ENCODE results near the gene WDCP. TPM values are rescaled to one million over a fixed set of nuclear protein-coding genes. Genes with fewer than 3 reads are reported as not detected.

WDCP gene
- total and polyA plus RNA-seq, 10 of the 15 experiments (the other 5 are each of a cell fraction or from before 2014, with no cell fraction given): 5.5 to 21.3 (median 13.2) TPM

GRCh38 chr2:24026233-24026632 lies 21.0 kb downstream of the WDCP start (continued):
- TF ChIP-seq STAT1 (conservative IDR thresholded peaks at IDR 0.05): no peak
- TF ChIP-seq MLLT1 (IDR thresholded peaks at IDR 0.05): no peak
- TF ChIP-seq SUPT20H (IDR thresholded peaks at IDR 0.05; ENCODE audit: borderline replicate concordance, control insufficient read depth, low read depth, low read length): no peak
- no peak for TF ChIP-seq ZNF207 (IDR thresholded peaks at IDR 0.05; ENCODE audit: borderline replicate concordance)
- TF ChIP-seq CEBPZ (IDR thresholded peaks at IDR 0.05; ENCODE audit: low read depth, low read length): no peak
- no peak for TF ChIP-seq ZNF274 (IDR thresholded peaks at IDR 0.05; ENCODE audit: insufficient read depth, insufficient read length)
- no peak for TF ChIP-seq NFXL1 (IDR thresholded peaks at IDR 0.05; ENCODE audit: borderline replicate concordance)
- no peak for TF ChIP-seq ZSCAN29 (IDR thresholded peaks at IDR 0.05)
- TF ChIP-seq HDAC6 (IDR thresholded peaks at IDR 0.05; ENCODE audit: unreplicated experiment): no peak

Measured in GM12878 (cell line).